Gastrocnemius medialis (tissue), 4 donors: ENCODE results near the gene TSPAN2.

ENCODE experiments used
- POLR2A ChIP-seq, 2 donors: fragments of 450-650 bp; IDR thresholded peaks; one replicate each; pipeline ENCODE4 v1.6.1; 2017; ENCODE audit warnings: antibody characterized with exemption in 2 of 2, mild to moderate bottlenecking in 2 of 2, moderate library complexity in 2 of 2
- TF ChIP-seq, protein P1 (sequence below), 5 experiments: fragments of 450-650 bp in 3 of 5; fragments of 200-600 bp in 2 of 5; sonication (generic) in 2 of 5; IDR thresholded peaks in 4 of 5; conservative IDR thresholded peaks in 1 of 5; 1 replicate in 4 of 5; 2 replicates in 1 of 5; pipeline ENCODE4 v1.5.1; 2016 to 2019; ENCODE audit warnings: antibody characterized with exemption in 5 of 5, mild to moderate bottlenecking in 3 of 5, moderate library complexity in 3 of 5

DNA sequence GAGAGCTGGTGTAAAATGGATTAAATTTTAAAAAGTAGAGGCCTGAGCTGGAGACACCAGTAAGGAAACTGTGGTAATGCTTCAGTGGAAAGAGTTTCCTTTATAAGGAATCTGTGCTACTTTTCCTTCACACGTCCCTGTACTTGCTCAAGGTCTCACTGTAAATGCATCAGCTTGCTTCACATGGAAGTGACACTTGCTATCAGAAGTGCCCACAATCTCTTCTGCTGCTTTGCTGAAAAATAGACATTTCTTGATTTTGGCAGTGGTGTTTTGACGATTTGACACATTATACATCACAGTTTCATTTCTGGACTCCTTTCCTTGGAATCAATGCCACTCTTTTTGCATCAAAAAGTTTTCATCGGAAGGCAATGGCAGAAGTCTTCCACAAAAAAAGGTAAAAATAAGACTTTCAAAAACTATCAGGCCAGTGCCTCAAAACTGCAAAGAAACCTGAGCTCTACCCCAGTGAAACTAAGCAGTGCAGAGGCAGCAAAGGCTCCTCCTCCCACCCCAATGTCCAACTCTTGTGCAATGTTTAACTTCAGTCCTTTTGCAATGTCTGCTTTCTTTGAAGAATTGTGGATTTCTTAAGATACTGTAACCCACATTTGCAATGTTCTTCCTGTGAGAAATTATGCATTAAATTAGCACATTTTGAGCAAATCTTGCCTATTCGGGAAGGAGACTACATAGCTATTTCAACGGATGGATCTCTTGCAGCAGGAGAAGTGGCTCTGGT is 18.4 kb upstream of the TSPAN2 start:
- TF ChIP-seq, protein P1, sequence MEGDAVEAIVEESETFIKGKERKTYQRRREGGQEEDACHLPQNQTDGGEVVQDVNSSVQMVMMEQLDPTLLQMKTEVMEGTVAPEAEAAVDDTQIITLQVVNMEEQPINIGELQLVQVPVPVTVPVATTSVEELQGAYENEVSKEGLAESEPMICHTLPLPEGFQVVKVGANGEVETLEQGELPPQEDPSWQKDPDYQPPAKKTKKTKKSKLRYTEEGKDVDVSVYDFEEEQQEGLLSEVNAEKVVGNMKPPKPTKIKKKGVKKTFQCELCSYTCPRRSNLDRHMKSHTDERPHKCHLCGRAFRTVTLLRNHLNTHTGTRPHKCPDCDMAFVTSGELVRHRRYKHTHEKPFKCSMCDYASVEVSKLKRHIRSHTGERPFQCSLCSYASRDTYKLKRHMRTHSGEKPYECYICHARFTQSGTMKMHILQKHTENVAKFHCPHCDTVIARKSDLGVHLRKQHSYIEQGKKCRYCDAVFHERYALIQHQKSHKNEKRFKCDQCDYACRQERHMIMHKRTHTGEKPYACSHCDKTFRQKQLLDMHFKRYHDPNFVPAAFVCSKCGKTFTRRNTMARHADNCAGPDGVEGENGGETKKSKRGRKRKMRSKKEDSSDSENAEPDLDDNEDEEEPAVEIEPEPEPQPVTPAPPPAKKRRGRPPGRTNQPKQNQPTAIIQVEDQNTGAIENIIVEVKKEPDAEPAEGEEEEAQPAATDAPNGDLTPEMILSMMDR (IDR thresholded peaks at IDR 0.05 in 4 of 5, conservative IDR thresholded peaks at IDR 0.05 in 1 of 5) = no peak
- TF ChIP-seq POLR2A (IDR thresholded peaks at IDR 0.05) = no peak
